ENCODE results near the gene FSIP2.

DNA sequence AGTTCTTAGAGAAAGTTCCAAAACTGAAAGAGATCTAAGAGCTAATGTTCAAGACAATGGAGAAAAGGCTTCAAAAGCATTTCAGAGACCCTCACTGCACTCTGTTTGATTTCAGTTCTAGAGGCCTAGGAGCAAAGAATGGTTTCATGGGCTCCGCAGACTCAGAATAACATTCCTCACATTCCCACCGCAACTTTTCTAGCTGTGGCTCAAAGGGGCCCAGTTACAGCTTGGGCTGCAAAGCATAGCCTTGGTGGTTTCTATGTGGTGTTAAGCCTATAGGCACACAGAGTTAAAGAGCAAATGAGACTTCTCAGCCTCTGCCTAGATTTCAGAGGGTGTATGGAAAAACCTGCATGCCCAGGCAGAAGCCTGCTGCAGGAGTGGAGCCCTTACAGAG lies 73.0 kb downstream of the FSIP2 start:
- TF ChIP-seq, protein P1, sequence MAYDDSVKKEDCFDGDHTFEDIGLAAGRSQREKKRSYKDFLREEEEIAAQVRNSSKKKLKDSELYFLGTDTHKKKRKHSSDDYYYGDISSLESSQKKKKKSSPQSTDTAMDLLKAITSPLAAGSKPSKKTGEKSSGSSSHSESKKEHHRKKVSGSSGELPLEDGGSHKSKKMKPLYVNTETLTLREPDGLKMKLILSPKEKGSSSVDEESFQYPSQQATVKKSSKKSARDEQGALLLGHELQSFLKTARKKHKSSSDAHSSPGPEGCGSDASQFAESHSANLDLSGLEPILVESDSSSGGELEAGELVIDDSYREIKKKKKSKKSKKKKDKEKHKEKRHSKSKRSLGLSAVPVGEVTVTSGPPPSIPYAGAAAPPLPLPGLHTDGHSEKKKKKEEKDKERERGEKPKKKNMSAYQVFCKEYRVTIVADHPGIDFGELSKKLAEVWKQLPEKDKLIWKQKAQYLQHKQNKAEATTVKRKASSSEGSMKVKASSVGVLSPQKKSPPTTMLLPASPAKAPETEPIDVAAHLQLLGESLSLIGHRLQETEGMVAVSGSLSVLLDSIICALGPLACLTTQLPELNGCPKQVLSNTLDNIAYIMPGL (CRISPR knock-in tag; IDR thresholded peaks at IDR 0.05; ENCODE audit: borderline replicate concordance in 1 of 2, low read depth in 1 of 2), result no peak
- TF ChIP-seq, protein P2, sequence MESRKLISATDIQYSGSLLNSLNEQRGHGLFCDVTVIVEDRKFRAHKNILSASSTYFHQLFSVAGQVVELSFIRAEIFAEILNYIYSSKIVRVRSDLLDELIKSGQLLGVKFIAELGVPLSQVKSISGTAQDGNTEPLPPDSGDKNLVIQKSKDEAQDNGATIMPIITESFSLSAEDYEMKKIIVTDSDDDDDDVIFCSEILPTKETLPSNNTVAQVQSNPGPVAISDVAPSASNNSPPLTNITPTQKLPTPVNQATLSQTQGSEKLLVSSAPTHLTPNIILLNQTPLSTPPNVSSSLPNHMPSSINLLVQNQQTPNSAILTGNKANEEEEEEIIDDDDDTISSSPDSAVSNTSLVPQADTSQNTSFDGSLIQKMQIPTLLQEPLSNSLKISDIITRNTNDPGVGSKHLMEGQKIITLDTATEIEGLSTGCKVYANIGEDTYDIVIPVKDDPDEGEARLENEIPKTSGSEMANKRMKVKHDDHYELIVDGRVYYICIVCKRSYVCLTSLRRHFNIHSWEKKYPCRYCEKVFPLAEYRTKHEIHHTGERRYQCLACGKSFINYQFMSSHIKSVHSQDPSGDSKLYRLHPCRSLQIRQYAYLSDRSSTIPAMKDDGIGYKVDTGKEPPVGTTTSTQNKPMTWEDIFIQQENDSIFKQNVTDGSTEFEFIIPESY (CRISPR knock-in tag; IDR thresholded peaks at IDR 0.05), result no peak
- no peak for TF ChIP-seq FOXK1 (CRISPR knock-in tag; IDR thresholded peaks at IDR 0.05; ENCODE audit: borderline replicate concordance, low read depth)
- no peak for TF ChIP-seq NFIC (IDR thresholded peaks at IDR 0.05; ENCODE audit: low read length)
